Endodermal cell (in vitro differentiated cells): ENCODE measurements around the gene ZNF469. TPM values are rescaled to one million over a fixed set of nuclear protein-coding genes. Genes with fewer than 3 reads are reported as not detected.
"Not testable (repeated sequence)": the region's sequence is repeated elsewhere in the genome, so short reads cannot be mapped to it uniquely, and the experiment has no call there.

Experiments
- DNase-seq: peaks from one replicate; pipeline ENCODE4 v3.0.0-alpha.2; 2017
- H3K27ac ChIP-seq: 2 replicates; pipeline ENCODE4 v1.5.1; 2013; ENCODE audit warnings: mild to moderate bottlenecking, low read depth, low read length, moderate library complexity
- H3K27me3 ChIP-seq: 2 replicates; pipeline ENCODE4 v1.6.1; 2013; ENCODE audit warnings: mild to moderate bottlenecking, low read length, moderate library complexity; ENCODE audit not compliant: insufficient read depth, control insufficient read depth, poor library complexity, severe bottlenecking
- H3K36me3 ChIP-seq: 2 replicates; pipeline ENCODE4 v1.7.0; 2013; ENCODE audit warnings: mild to moderate bottlenecking, low read length, moderate library complexity; ENCODE audit not compliant: control insufficient read depth, insufficient read depth
- H3K4me1 ChIP-seq: one replicate; pipeline ENCODE4 v1.7.0; 2013; ENCODE audit warnings: low read length; ENCODE audit not compliant: control insufficient read depth, insufficient read depth
- H3K4me3 ChIP-seq: 2 replicates; pipeline ENCODE4 v1.5.1; 2013; ENCODE audit warnings: mild to moderate bottlenecking, low read length, moderate library complexity
- H3K9ac ChIP-seq: 2 replicates; pipeline ENCODE4 v1.6.1; 2013; ENCODE audit warnings: mild to moderate bottlenecking, low read length, moderate library complexity; ENCODE audit not compliant: poor library complexity, severe bottlenecking; ENCODE audit errors: extremely low read depth
- H3K9me3 ChIP-seq: 2 replicates; pipeline ENCODE4 v1.6.1; 2013; ENCODE audit warnings: mild to moderate bottlenecking, low read length, moderate library complexity; ENCODE audit not compliant: control insufficient read depth
- H3K27ac Mint-ChIP-seq: 2 replicates; pipeline ENCODE4 v1.8.0; 2020; ENCODE audit warnings: mixed read lengths
- H3K27me3 Mint-ChIP-seq: 2 replicates; pipeline ENCODE4 v1.8.0; 2021; ENCODE audit warnings: mild to moderate bottlenecking, mixed read lengths; ENCODE audit not compliant: insufficient read depth
- H3K36me3 Mint-ChIP-seq: 2 replicates; pipeline ENCODE4 v1.8.0; 2020; ENCODE audit warnings: low read depth, mixed read lengths
- H3K4me1 Mint-ChIP-seq: 2 replicates; pipeline ENCODE4 v1.8.0; 2020; ENCODE audit warnings: mixed read lengths
- H3K4me3 Mint-ChIP-seq: 2 replicates; pipeline ENCODE4 v1.8.0; 2020; ENCODE audit warnings: mild to moderate bottlenecking, moderate library complexity, mixed read lengths
- H3K9me3 Mint-ChIP-seq: 2 replicates; pipeline ENCODE4 v1.8.0; 2020; ENCODE audit warnings: mild to moderate bottlenecking, mixed read lengths
- WGBS, 2 experiments: methylation state at CpG; one replicate each; pipeline versions ENCODE4 v1.1.5 to v1.1.7; 2013; ENCODE audit warnings: missing lambda C conversion rate in 2 of 2, mixed read lengths in 1 of 2; ENCODE audit not compliant: insufficient coverage in 1 of 2, insufficient read length in 1 of 2; 5-methylcytosine and 5-hydroxymethylcytosine counted together
- total RNA-seq, 2 donors: library from RNA; stranded (reverse); fragmentation: NEBNext Ultra II Directional in 1 of 2; extraction: Animal tissue kit (Norgen Biotek cat#: 25700) in 1 of 2; gene quantifications; 2 replicates in 1 of 2; 3 replicates in 1 of 2; pipeline ENCODE4 v1.2.1, GENCODE V29; 2021
- TF ChIP-seq, protein P1 (sequence below): fragments of 200-600 bp; sonication (generic); conservative IDR thresholded peaks from 2 replicates; pipeline ENCODE4 v1.5.0; 2021; ENCODE audit warnings: antibody characterized with exemption, mild to moderate bottlenecking

ZNF469 gene
- total RNA-seq, 2 donors from 2014 or later = 0.68 to 4.7 TPM

DNA sequence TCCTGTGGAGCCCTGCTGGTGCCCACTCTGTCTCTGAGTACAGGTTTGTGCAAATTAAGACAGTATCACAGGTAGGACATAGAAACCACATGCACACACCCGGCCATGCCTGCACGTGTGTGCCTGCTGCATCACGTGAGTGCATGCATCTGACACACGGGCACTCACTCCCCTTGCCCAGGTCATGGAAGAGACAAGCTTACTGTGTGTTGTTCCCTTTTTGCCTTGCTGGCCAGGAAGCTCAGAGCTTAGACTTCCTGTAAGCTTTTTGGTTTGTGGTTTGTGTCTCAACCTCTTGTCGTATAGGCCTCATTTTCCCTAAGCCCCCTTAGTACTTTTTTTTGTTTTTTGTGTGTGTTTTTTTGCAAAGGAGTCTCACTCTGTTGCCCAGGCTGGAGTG, 25.0 kb downstream of the ZNF469 start:
- H3K4me1 Mint-ChIP-seq = no peaks in the 10 kb centered on the region

DNA sequence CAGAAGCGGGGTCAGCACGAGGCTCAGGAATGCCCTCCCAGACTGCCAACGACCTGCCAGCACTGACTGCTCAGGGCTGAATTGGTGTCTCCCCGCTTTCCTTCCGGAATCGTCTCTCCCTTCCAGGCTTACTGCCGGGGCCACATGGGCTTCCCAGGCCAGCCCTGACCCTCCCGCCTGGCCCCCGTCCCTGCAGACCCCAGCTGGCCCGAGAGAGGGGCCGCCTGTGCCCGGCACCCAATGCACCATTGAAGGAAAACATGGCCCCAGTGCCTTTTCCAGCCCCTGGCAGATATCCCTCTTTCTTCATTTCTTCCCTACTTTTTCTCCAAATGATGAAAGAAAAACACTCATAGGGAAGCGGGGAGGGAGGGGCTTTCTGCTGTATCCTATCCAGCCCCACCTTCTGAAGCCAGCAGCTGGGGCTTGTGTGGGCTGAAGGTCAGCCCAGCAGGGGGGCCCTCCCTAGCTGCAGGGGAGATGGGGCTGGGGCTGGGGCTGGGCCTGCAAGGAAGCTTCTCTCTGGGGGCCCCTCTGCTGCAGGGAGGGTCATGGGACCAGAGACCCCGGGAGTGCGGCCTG, 25.9 kb downstream of the ZNF469 start:
- Mint-ChIP-seq H3K27ac (no peak overlapping the region), H3K36me3 (no peaks in the 10 kb centered on the region), H3K27me3 (no peaks in the 10 kb centered on the region), H3K9me3 (no peaks in the 10 kb centered on the region), H3K4me1 (no peaks in the 10 kb centered on the region), H3K4me3 (no peak overlapping the region)
- no peak overlapping the region for H3K4me3 ChIP-seq
- TF ChIP-seq, protein P1, sequence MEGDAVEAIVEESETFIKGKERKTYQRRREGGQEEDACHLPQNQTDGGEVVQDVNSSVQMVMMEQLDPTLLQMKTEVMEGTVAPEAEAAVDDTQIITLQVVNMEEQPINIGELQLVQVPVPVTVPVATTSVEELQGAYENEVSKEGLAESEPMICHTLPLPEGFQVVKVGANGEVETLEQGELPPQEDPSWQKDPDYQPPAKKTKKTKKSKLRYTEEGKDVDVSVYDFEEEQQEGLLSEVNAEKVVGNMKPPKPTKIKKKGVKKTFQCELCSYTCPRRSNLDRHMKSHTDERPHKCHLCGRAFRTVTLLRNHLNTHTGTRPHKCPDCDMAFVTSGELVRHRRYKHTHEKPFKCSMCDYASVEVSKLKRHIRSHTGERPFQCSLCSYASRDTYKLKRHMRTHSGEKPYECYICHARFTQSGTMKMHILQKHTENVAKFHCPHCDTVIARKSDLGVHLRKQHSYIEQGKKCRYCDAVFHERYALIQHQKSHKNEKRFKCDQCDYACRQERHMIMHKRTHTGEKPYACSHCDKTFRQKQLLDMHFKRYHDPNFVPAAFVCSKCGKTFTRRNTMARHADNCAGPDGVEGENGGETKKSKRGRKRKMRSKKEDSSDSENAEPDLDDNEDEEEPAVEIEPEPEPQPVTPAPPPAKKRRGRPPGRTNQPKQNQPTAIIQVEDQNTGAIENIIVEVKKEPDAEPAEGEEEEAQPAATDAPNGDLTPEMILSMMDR = no peak
- no peaks in the 10 kb centered on the region for H3K4me1 ChIP-seq
- H3K36me3 ChIP-seq = no peaks in the 10 kb centered on the region
- H3K9me3 ChIP-seq = no peaks in the 10 kb centered on the region
- H3K9ac ChIP-seq = no peak overlapping the region
- 85 to 93% methylated on average over 8 to 15 of the region's 15 CpGs for WGBS, 2 experiments
- H3K27ac ChIP-seq = no peak overlapping the region
- no peaks in the 10 kb centered on the region for H3K27me3 ChIP-seq
- DNase-seq = no peak

More for the DNA sequence above, 25.0 kb downstream of the ZNF469 start:
- DNase-seq = no peak
- no peaks in the 10 kb centered on the region for H3K9me3 ChIP-seq
- no peak overlapping the region for H3K27ac Mint-ChIP-seq
- no peak overlapping the region for H3K9ac ChIP-seq
- H3K9me3 Mint-ChIP-seq = no peaks in the 10 kb centered on the region
- H3K27me3 ChIP-seq = no peaks in the 10 kb centered on the region
- no peak overlapping the region for H3K4me3 Mint-ChIP-seq
- no peaks in the 10 kb centered on the region for H3K4me1 ChIP-seq
- TF ChIP-seq, protein P1 = no peak
- no peaks in the 10 kb centered on the region for H3K27me3 Mint-ChIP-seq
- WGBS, 2 experiments = 92 to 96% methylated on average over 4 of the region's 5 CpGs
- H3K36me3 ChIP-seq = no peaks in the 10 kb centered on the region
- no peak overlapping the region for H3K4me3 ChIP-seq
- H3K36me3 Mint-ChIP-seq = no peaks in the 10 kb centered on the region
- H3K27ac ChIP-seq = no peak overlapping the region

DNA sequence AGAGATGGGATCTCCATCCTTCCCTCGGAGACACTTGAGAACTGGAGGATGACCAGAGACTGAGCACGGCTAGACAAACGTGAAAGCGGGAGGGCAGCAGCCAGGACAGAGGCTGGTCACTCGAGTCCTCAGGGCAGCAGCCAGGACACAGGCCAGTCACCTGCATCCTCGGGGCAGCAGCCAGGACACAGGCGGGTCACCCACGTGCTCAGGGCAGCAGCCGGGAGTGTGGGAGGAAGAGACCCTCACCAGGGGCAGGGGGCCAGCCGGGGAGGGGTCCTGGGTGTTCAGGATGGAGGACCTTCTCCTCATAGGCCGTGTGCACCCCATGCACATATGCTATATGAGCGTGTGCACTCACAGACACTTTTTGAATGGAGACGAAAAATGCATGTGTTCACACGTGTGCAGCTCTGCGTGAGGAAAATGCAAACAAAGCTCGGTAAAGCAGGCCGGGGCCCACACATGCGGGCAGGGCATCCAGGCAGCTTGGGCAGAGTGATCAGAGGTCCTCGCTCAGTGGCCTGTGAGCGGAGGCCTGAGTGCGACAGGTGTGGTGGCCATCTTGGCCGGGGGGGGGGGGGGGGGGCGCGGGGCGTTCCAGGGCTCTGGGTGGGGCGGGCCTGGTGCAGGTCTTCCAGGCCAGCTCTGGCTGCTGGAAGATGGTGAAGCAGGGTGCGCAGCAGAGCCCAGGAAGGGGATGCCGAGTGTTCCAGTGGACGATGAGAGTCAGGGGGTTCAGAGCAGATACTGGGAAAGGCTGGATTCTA, 26.7 kb downstream of the ZNF469 start:
- Histone ChIP-seq H3K4me1 (no peaks in the 10 kb centered on the region), H3K4me3 (no peak overlapping the region), H3K9me3 (no peaks in the 10 kb centered on the region), H3K27me3 (no peaks in the 10 kb centered on the region), H3K9ac (no peak overlapping the region), H3K27ac (no peak overlapping the region), H3K36me3 (no peaks in the 10 kb centered on the region)
- Mint-ChIP-seq H3K27me3 (no peaks in the 10 kb centered on the region), H3K4me1 (no peaks in the 10 kb centered on the region), H3K4me3 (no peak overlapping the region), H3K36me3 (no peaks in the 10 kb centered on the region), H3K9me3 (no peaks in the 10 kb centered on the region), H3K27ac (no peak overlapping the region)
- TF ChIP-seq, protein P1 = no peak
- WGBS, 2 experiments = 92 to 93% methylated on average over 19 to 28 of the region's 29 CpGs
- DNase-seq = no peak

DNA sequence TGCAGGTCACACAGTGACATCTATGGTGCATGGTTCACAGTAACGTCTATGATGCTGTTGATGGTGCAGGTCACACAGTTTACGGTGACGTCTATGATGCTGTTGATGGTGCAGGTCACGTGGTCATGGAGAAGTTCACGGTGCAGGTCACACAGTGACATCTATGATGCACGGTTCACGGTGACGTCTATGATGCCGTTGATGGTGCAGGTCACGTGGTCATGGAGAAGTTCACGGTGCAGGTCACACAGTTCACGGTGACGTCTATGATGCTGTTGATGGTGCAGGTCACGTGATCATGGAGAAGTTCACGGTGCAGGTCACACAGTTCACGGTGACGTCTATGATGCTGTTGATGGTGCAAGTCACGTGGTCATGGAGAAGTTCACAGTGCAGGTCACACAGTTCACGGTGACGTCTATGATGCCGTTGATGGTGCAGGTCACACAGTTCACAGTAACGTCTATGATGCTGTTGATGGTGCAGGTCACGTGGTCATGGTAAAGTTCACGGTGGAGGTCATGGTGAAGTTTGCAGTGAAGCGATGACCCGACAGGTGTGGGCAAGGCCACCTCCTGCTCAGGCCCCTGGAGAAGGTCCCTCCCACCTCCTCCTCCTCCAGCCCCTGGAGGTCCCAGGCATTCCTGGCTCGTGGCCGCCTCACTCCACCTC, 27.7 kb downstream of the ZNF469 start:
- not testable (repeated sequence) for H3K9me3 ChIP-seq, H3K36me3 ChIP-seq, H3K27ac Mint-ChIP-seq, H3K4me1 ChIP-seq, H3K9me3 Mint-ChIP-seq, H3K4me3 Mint-ChIP-seq, H3K27ac ChIP-seq, H3K4me3 ChIP-seq, H3K36me3 Mint-ChIP-seq, H3K27me3 Mint-ChIP-seq, H3K27me3 ChIP-seq, H3K4me1 Mint-ChIP-seq, DNase-seq, H3K9ac ChIP-seq
- WGBS, 2 experiments = 94 to 96% methylated on average over 20 to 28 of the region's 28 CpGs
